A549 (cell line): ENCODE data around the gene KCND1. TPM values are rescaled to one million over a fixed set of nuclear protein-coding genes. Genes with fewer than 3 reads are reported as not detected.

Source experiments
- ATAC-seq, 2 experiments: fragments of 200-7000 bp in 1 of 2; fragments of >200 bp in 1 of 2; cut with Nextera tagmentation in 1 of 2; cut with Tn5 transposase in 1 of 2; 3 replicates each; pipeline versions ENCODE4 v1.8.0 to v1.9.1; 2018 to 2020; ENCODE audit warnings: mild to moderate bottlenecking in 1 of 2, moderate library complexity in 1 of 2
- CTCF ChIA-PET: fragments of 300-600 bp; sonication (Branson Sonifier 250); formaldehyde crosslinking; extraction: SDS; loops from one replicate; lab custom pipeline; 2021; ENCODE audit warnings: antibody characterized with exemption, inconsistent platforms; lab: Yijun Ruan, JAX
- POLR2A ChIA-PET: fragments of 350-600 bp; formaldehyde crosslinking; extraction: SDS; loops from one replicate; lab custom pipeline; 2021; ENCODE audit warnings: antibody characterized with exemption, inconsistent platforms; lab: Yijun Ruan, JAX
- DNase-seq, 2 experiments: peaks; one replicate each; pipeline versions ENCODE4 v3.0.0 to v3.0.0-alpha.2; 2011 to 2016; ENCODE audit warnings: low read depth in 1 of 2, low spot score in 1 of 2
- FAIRE-seq: peaks from 2 replicates; lab custom pipeline; 2011; peaks lifted over from hg19 to GRCh38; lab: Jason Lieb, UNC
- H3K27ac ChIP-seq, 2 experiments: fragments of >200 bp; sonication (Bioruptor Twin); formaldehyde crosslinking; 3 replicates each; pipeline ENCODE4 v1.5.1; 2016 to 2017
- H3K4me1 ChIP-seq: fragments of >200 bp; sonication (Bioruptor Twin); formaldehyde crosslinking; 3 replicates; pipeline ENCODE4 v1.6.1; 2016
- H3K4me2 ChIP-seq: fragments of >200 bp; sonication (Bioruptor Twin); formaldehyde crosslinking; 3 replicates; pipeline ENCODE4 v1.6.1; 2016
- H3K4me3 ChIP-seq: fragments of >200 bp; sonication (Bioruptor Twin); formaldehyde crosslinking; 3 replicates; pipeline ENCODE4 v1.5.1; 2016
- H3K9me3 ChIP-seq: fragments of >200 bp; sonication (Bioruptor Twin); formaldehyde crosslinking; 3 replicates; pipeline ENCODE4 v1.6.1; 2016
- BCL3 ChIP-seq: fragments of >200 bp; sonication (Bioruptor Twin); formaldehyde crosslinking; IDR thresholded peaks from 3 replicates; pipeline ENCODE4 v1.6.1; 2016
- BHLHE40 ChIP-seq: IDR thresholded peaks from 2 replicates; pipeline ENCODE4 v1.6.1; 2012; ENCODE audit warnings: low read depth, low read length, inconsistent platforms
- CBX2 ChIP-seq: fragments of 200-600 bp; sonication (generic); IDR thresholded peaks from 2 replicates; pipeline ENCODE4 v1.6.1; 2016; ENCODE audit warnings: low read depth, mild to moderate bottlenecking, borderline replicate concordance
- CEBPB ChIP-seq, 2 experiments: fragments of >200 bp in 1 of 2; sonication (Bioruptor Twin) in 1 of 2; formaldehyde crosslinking in 1 of 2; IDR thresholded peaks; 2 replicates each; pipeline ENCODE4 v1.6.1; 2012 to 2016
- CHD4 ChIP-seq: fragments of 200-600 bp; sonication (generic); IDR thresholded peaks from 2 replicates; pipeline ENCODE4 v1.6.1; 2016; ENCODE audit warnings: antibody characterized with exemption, mild to moderate bottlenecking, borderline replicate concordance
- E2F6 ChIP-seq: IDR thresholded peaks from 2 replicates; pipeline ENCODE4 v1.6.1; 2012; ENCODE audit warnings: low read depth, borderline replicate concordance
- EHMT2 ChIP-seq: fragments of 200-600 bp; sonication (generic); IDR thresholded peaks from 2 replicates; pipeline ENCODE4 v1.6.1; 2016; ENCODE audit warnings: antibody characterized with exemption, low read depth, mild to moderate bottlenecking, moderate library complexity
- ELK1 ChIP-seq: fragments of 150-350 bp; IDR thresholded peaks from 2 replicates; pipeline ENCODE4 v1.6.1; 2014; ENCODE audit warnings: low read depth, mild to moderate bottlenecking, low read length
- FOSL2 ChIP-seq, 2 experiments: fragments of 450-650 bp in 1 of 2; fragments of >200 bp in 1 of 2; sonication (Bioruptor Twin) in 1 of 2; formaldehyde crosslinking; IDR thresholded peaks; 2 replicates each; pipeline versions ENCODE4 v1.5.0 to v1.6.1; 2016 to 2020; ENCODE audit warnings: mild to moderate bottlenecking in 1 of 2, moderate library complexity in 1 of 2
- GATA3 ChIP-seq: IDR thresholded peaks from 2 replicates; pipeline ENCODE4 v1.6.1; 2012; ENCODE audit warnings: borderline replicate concordance
- JUN ChIP-seq, 2 experiments: fragments of >200 bp; sonication (Bioruptor Twin); formaldehyde crosslinking; IDR thresholded peaks; 2 replicates in 1 of 2; 3 replicates in 1 of 2; pipeline ENCODE4 v1.6.1; 2016 to 2017
- MAX ChIP-seq: IDR thresholded peaks from 2 replicates; pipeline ENCODE4 v1.6.1; 2012
- NFE2L2 ChIP-seq: fragments of 150-350 bp; conservative IDR thresholded peaks from 2 replicates; pipeline ENCODE4 v1.6.1; 2014; ENCODE audit warnings: low read length
- PBX3 ChIP-seq: IDR thresholded peaks from 2 replicates; pipeline ENCODE4 v1.6.1; 2012
- POLR2A ChIP-seq: IDR thresholded peaks from 2 replicates; pipeline ENCODE4 v1.6.1; 2012; ENCODE audit warnings: mild to moderate bottlenecking, low read length
- POLR2AphosphoS2 ChIP-seq: conservative IDR thresholded peaks from 2 replicates; pipeline ENCODE4 v1.6.1; 2012; ENCODE audit warnings: low read length, improper control_type of control experiment, inconsistent platforms
- RAD21 ChIP-seq, 2 experiments: fragments of >200 bp in 1 of 2; sonication (Bioruptor Twin) in 1 of 2; formaldehyde crosslinking in 1 of 2; IDR thresholded peaks in 1 of 2; conservative IDR thresholded peaks in 1 of 2; 2 replicates in 1 of 2; 3 replicates in 1 of 2; pipeline ENCODE4 v1.6.1; 2012 to 2018; ENCODE audit warnings: inconsistent platforms in 1 of 2
- REST ChIP-seq: fragments of 200-600 bp; sonication (generic); IDR thresholded peaks from 2 replicates; pipeline ENCODE4 v1.6.1; 2016; ENCODE audit warnings: antibody characterized with exemption, mild to moderate bottlenecking, moderate library complexity
- RFX5 ChIP-seq: fragments of 450-650 bp; IDR thresholded peaks from 2 replicates; pipeline ENCODE4 v1.7.1; 2014; ENCODE audit warnings: antibody characterized with exemption, mild to moderate bottlenecking, moderate library complexity
- SREBF2 ChIP-seq: fragments of 450-650 bp; IDR thresholded peaks from 2 replicates; pipeline ENCODE4 v1.6.1; 2014; ENCODE audit warnings: mild to moderate bottlenecking, moderate library complexity
- WGBS: methylation state at CpG from one replicate; pipeline ENCODE4 v1.1.6; 2017; ENCODE audit errors: missing lambda C conversion rate; 5-methylcytosine and 5-hydroxymethylcytosine counted together
- polyA plus RNA-seq, 4 experiments: library from polyadenylated mRNA; depleted of rRNA in 3 of 4; stranded (reverse); fragments of >200 nt; fragmentation: RNase III in 1 of 4; extraction: RNeasy Plus Mini Kit Qiagen cat#74134 plus additional on column Dnase treatment in 1 of 4; gene quantifications; 2 replicates in 3 of 4; 3 replicates in 1 of 4; pipeline ENCODE4 v1.2.3, GENCODE V29; 2011 to 2017

Gene KCND1
- polyA plus RNA-seq, 2 of the 4 experiments (the other 2 are of a cell fraction) = 0.59 to 0.79 TPM

- FAIRE-seq (peak; percentile 100), ATAC-seq (peak; percentile 94 to 95), DNase-seq (peak; percentile 96 to 99)
- peaks cover 19% of the 10 kb centered on the region for H3K4me1 ChIP-seq
- peak overlapping the region; percentile 98 for H3K4me3 ChIP-seq
- H3K4me2 ChIP-seq = peak overlapping the region; percentile 98
- under 1% methylated on average over 36 of the region's 66 CpGs for WGBS
- no peaks in the 10 kb centered on the region for H3K9me3 ChIP-seq
- TF ChIP-seq POLR2A (peak; percentile 27; the same call in 1 of the 2 replicates), BHLHE40 (no peak), CEBPB (IDR thresholded peaks at IDR 0.05) (peak; percentile 32 to 73; a peak in 2 of 4 replicates), JUN (IDR thresholded peaks at IDR 0.05) (peak in 1 of 2 experiments; percentile 28; a peak in 2 of 5 replicates), E2F6 (peak; percentile 34; the same call in 1 of the 2 replicates), PBX3 (peak; percentile 75; the same call in 1 of the 2 replicates), POLR2AphosphoS2 (no peak), CBX2 (no peak), MAX (no peak; the same call in 1 of the 2 replicates), RFX5 (peak; percentile 87), BCL3 (0 out of 3 replicates have a peak, but pooled peaks have one; percentile 18), ELK1 (no peak), GATA3 (no peak)
- ChIA-PET POLR2A (interaction anchor here (0.6 to 3.6 kb wide), 14 partner anchors 12 to 964 kb away, joined by 3 to 40 read pairs (median 4); partner anchors contain the start of genes CLCN5, GRIPAP1, HDAC6 and KCND1), CTCF (interaction anchor here (1.0 to 3.9 kb wide), 5 partner anchors 9 to 86 kb away, joined by 3 to 17 read pairs (median 4); partner anchors contain the start of genes KCND1 and TFE3)
- peak overlapping the region; percentile 82 to 99 for H3K27ac ChIP-seq
Measured at GRCh38 chrX:48957827-48958634, 13.6 kb downstream of the KCND1 start.

- TF ChIP-seq POLR2A = peak; percentile 31
- no peak for TF ChIP-seq RAD21 (conservative IDR thresholded peaks at IDR 0.05 in 1 of 2, IDR thresholded peaks at IDR 0.05 in 1 of 2)
- no peak for TF ChIP-seq SREBF2
- TF ChIP-seq JUN (IDR thresholded peaks at IDR 0.05) = peak; percentile 47 to 48; a peak in 3 of 5 replicates
- TF ChIP-seq FOSL2 (IDR thresholded peaks at IDR 0.05) = no peak
- TF ChIP-seq FOSL2 (CRISPR knock-in tag; IDR thresholded peaks at IDR 0.05) = no peak
- no peak for TF ChIP-seq EHMT2
- TF ChIP-seq REST = no peak
- no peak for TF ChIP-seq CHD4
- TF ChIP-seq NFE2L2 = no peak
- H3K4me1 ChIP-seq = peaks cover 19% of the 10 kb centered on the region
- no peaks in the 10 kb centered on the region for H3K9me3 ChIP-seq
- FAIRE-seq (no peak), ATAC-seq (peak; percentile 48 to 68), DNase-seq (peak in 1 of 2 experiments; percentile 64)
- ChIA-PET POLR2A (interaction anchor here (1.2 to 3.6 kb wide), 7 partner anchors 11 to 220 kb away, joined by 3 to 40 read pairs (median 6); partner anchors contain the start of genes GRIPAP1, HDAC6, KCND1 and PQBP1), CTCF (interaction anchor here (3.1 to 3.9 kb wide), 2 partner anchors 15 to 86 kb away, joined by 9 to 17 read pairs; partner anchors contain the start of genes KCND1 and TFE3)
- peak within 1 kb of the TSS; percentile 98 for H3K4me2 ChIP-seq
- WGBS = 2% methylated on average over 13 of the region's 53 CpGs
- peak within 1 kb of the TSS; percentile 82 to 99 for H3K27ac ChIP-seq
- H3K4me3 ChIP-seq = peak within 1 kb of the TSS; percentile 98
Measured at GRCh38 chrX:48957477-48957826, 14.2 kb downstream of the KCND1 start, which contains the start of gene OTUD5. Gene OTUD5, minus strand, starts transcription at chrX:48957607. Its CDS starts 37 bp downstream, at chrX:48957570.
